Measurements from ENCODE around the gene HEATR9. TPM values are rescaled to one million over a fixed set of nuclear protein-coding genes. Genes with fewer than 3 reads are reported as not detected.

The HEATR9 gene
- total and polyA plus RNA-seq, 3 donors from 2014 or later = 6.1 to 28.3 (median 7.8) TPM

GRCh38 chr17:35894206-35894605 lies 25.5 kb upstream of the HEATR9 start:
- TF ChIP-seq POLR2A (IDR thresholded peaks at IDR 0.05) = no peak
- no peak for TF ChIP-seq CTCF (IDR thresholded peaks at IDR 0.05)
- no peak overlapping the region for H3K27ac ChIP-seq
- no peaks in the 10 kb centered on the region for H3K9me3 ChIP-seq
- WGBS, 2 donors = 91 to 95% methylated on average over 7 of the region's 7 CpGs
- no peaks in the 10 kb centered on the region for H3K27me3 ChIP-seq
- no peak for DNase-seq
- H3K36me3 ChIP-seq (ENCODE audit: low read depth, missing control alignments) = no peaks in the 10 kb centered on the region
- intact Hi-C loops (cut with DNase I; ENCODE audit: low total_unique reads) = no loop called here
- no peak overlapping the region for H3K4me3 ChIP-seq
- no peaks in the 10 kb centered on the region for H3K4me1 ChIP-seq

GRCh38 chr17:35893751-35894150 lies 25.1 kb upstream of the HEATR9 start:
- no peak overlapping the region for H3K27ac ChIP-seq
- intact Hi-C loops (cut with DNase I; ENCODE audit: low total_unique reads) = no loop called here
- WGBS, 2 donors = 91 to 92% methylated on average over 4 of the region's 4 CpGs

GRCh38 chr17:35892091-35893035 lies 23.7 kb upstream of the HEATR9 start:
- Histone ChIP-seq H3K27ac (no peak overlapping the region), H3K27me3 (no peaks in the 10 kb centered on the region), H3K4me1 (no peaks in the 10 kb centered on the region), H3K4me3 (no peak overlapping the region), H3K9me3 (no peaks in the 10 kb centered on the region), H3K36me3 (ENCODE audit: low read depth, missing control alignments) (no peaks in the 10 kb centered on the region)
- DNase-seq = no peak
- 62 to 65% methylated on average over 6 of the region's 6 CpGs for WGBS, 2 donors
- no peak for TF ChIP-seq CTCF (IDR thresholded peaks at IDR 0.05)
- TF ChIP-seq POLR2A (IDR thresholded peaks at IDR 0.05) = no peak
- intact Hi-C loops (cut with DNase I; ENCODE audit: low total_unique reads) = no loop called here

More at GRCh38 chr17:35893751-35894150, 25.1 kb upstream of the HEATR9 start:
- no peak overlapping the region for H3K4me3 ChIP-seq
- H3K9me3 ChIP-seq = no peaks in the 10 kb centered on the region
- no peaks in the 10 kb centered on the region for H3K36me3 ChIP-seq (ENCODE audit: low read depth, missing control alignments)
- H3K27me3 ChIP-seq = no peaks in the 10 kb centered on the region
- no peak for DNase-seq
- no peaks in the 10 kb centered on the region for H3K4me1 ChIP-seq
- TF ChIP-seq POLR2A (IDR thresholded peaks at IDR 0.05) (no peak), CTCF (IDR thresholded peaks at IDR 0.05) (no peak)

- intact Hi-C loops (cut with DNase I; ENCODE audit: low total_unique reads) = no loop called here
- Histone ChIP-seq H3K36me3 (ENCODE audit: low read depth, missing control alignments) (no peaks in the 10 kb centered on the region), H3K4me3 (no peak overlapping the region), H3K9me3 (no peaks in the 10 kb centered on the region), H3K27ac (no peak overlapping the region), H3K27me3 (no peaks in the 10 kb centered on the region), H3K4me1 (no peaks in the 10 kb centered on the region)
- no peak for DNase-seq
- WGBS, 2 donors = 82 to 89% methylated on average over 4 of the region's 4 CpGs
- TF ChIP-seq CTCF (IDR thresholded peaks at IDR 0.05) (no peak), POLR2A (IDR thresholded peaks at IDR 0.05) (no peak)
These were observed 22.6 kb upstream of the HEATR9 start for GRCh38 chr17:35891269-35891668.

Data from testis (tissue), 3 donors.